Natural killer cell (primary cell): ENCODE results near the gene CADM1. TPM values are rescaled to one million over a fixed set of nuclear protein-coding genes. Genes with fewer than 3 reads are reported as not detected.

ENCODE experiments used
- ATAC-seq, 3 donors: fragments of 150-1000 bp in 2 of 3; fragments of 200-7000 bp in 1 of 3; cut with Tn5 transposase; 1 replicate in 1 of 3; 2 replicates in 2 of 3; pipeline ENCODE4 v1.10.0; 2021; ENCODE audit warnings: mild to moderate bottlenecking in 2 of 3, moderate library complexity in 2 of 3
- DNase-seq, 2 donors: peaks; one replicate each; pipeline versions ENCODE4 v3.0.0 to v3.0.0-alpha.2; 2013 to 2021; ENCODE audit warnings: mixed read lengths in 1 of 2
- H3K27ac ChIP-seq: one replicate; pipeline ENCODE4 v1.5.1; 2013; ENCODE audit warnings: mild to moderate bottlenecking, low read length
- H3K27me3 ChIP-seq: one replicate; pipeline ENCODE4 v1.6.1; 2013; ENCODE audit warnings: low read length; ENCODE audit not compliant: control insufficient read depth, insufficient read depth
- H3K36me3 ChIP-seq: one replicate; pipeline ENCODE4 v1.6.1; 2013; ENCODE audit warnings: low read length; ENCODE audit not compliant: control insufficient read depth, insufficient read depth
- H3K4me1 ChIP-seq: one replicate; pipeline ENCODE4 v1.6.1; 2013; ENCODE audit warnings: low read length; ENCODE audit not compliant: control insufficient read depth, insufficient read depth
- H3K4me3 ChIP-seq: one replicate; pipeline ENCODE4 v1.5.1; 2013; ENCODE audit warnings: low read length
- H3K9me3 ChIP-seq: one replicate; pipeline ENCODE4 v1.6.1; 2013; ENCODE audit warnings: low read length; ENCODE audit not compliant: control insufficient read depth, insufficient read depth
- H3K27ac Mint-ChIP-seq, 2 donors: one replicate each; pipeline ENCODE4 v1.8.0; 2022; ENCODE audit warnings: mild to moderate bottlenecking in 2 of 2, mixed read lengths in 2 of 2, moderate library complexity in 1 of 2
- H3K27me3 Mint-ChIP-seq, 2 donors: one replicate each; pipeline ENCODE4 v1.8.0; 2022; ENCODE audit warnings: low read depth in 2 of 2, mixed read lengths in 2 of 2
- H3K36me3 Mint-ChIP-seq: one replicate; pipeline ENCODE4 v1.8.0; 2022; ENCODE audit warnings: mixed read lengths
- H3K4me1 Mint-ChIP-seq, 2 donors: one replicate each; pipeline ENCODE4 v1.8.0; 2022; ENCODE audit warnings: mixed read lengths in 2 of 2
- H3K4me3 Mint-ChIP-seq: one replicate; pipeline ENCODE4 v1.8.0; 2022; ENCODE audit warnings: mild to moderate bottlenecking, moderate library complexity, mixed read lengths
- H3K9me3 Mint-ChIP-seq, 2 donors: one replicate each; pipeline ENCODE4 v1.8.0; 2022; ENCODE audit warnings: mixed read lengths in 2 of 2
- whole genome bisulfite sequencing: methylation state at CpG from one replicate; pipeline ENCODE4 v1.1.7; 2013; ENCODE audit warnings: missing lambda C conversion rate; ENCODE audit not compliant: insufficient coverage; 5-methylcytosine and 5-hydroxymethylcytosine counted together
- intact Hi-C: fragments of 100-400 bp; cut with micrococcal nuclease; formaldehyde crosslinking; loops from one replicate; pipeline ENCODE4 v1.14.2; 2022
- total RNA-seq, 4 donors: library from RNA; stranded (reverse); fragments of 120-200 nt in 1 of 4; gene quantifications; one replicate each; pipeline versions ENCODE4 v1.2.3 to v1.2.4, GENCODE V29; 2013 to 2022
- TF ChIP-seq, protein P1 (sequence below): fragments of 200-600 bp; IDR thresholded peaks from one replicate; pipeline ENCODE4 v1.8.0; 2022; ENCODE audit warnings: antibody characterized with exemption

CADM1 gene
- total RNA-seq, 3 donors from 2014 or later (not counting 1 experiment from before 2014, with no cell fraction given), result 3.2 to 4.2 (median 3.9) TPM

DNA sequence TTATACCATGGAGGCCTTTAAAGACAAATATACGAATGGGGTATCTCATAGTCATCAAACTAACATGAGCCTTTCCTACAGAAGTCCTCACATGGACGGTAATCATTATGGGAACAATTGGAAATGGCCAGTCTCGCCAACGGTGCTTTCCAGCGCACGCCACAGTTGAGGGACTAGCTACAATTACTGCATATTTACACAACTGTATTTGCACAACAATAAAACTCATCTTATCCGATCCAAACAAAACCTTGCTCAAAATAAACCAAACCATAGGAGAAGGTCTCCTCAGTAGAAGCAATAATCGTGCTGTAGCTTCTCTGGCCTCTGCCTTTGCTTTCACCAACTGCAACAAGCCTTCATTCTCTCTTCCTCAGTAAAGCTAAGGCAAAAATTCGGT is 5.9 kb downstream of the CADM1 start:
- TF ChIP-seq, protein P1, sequence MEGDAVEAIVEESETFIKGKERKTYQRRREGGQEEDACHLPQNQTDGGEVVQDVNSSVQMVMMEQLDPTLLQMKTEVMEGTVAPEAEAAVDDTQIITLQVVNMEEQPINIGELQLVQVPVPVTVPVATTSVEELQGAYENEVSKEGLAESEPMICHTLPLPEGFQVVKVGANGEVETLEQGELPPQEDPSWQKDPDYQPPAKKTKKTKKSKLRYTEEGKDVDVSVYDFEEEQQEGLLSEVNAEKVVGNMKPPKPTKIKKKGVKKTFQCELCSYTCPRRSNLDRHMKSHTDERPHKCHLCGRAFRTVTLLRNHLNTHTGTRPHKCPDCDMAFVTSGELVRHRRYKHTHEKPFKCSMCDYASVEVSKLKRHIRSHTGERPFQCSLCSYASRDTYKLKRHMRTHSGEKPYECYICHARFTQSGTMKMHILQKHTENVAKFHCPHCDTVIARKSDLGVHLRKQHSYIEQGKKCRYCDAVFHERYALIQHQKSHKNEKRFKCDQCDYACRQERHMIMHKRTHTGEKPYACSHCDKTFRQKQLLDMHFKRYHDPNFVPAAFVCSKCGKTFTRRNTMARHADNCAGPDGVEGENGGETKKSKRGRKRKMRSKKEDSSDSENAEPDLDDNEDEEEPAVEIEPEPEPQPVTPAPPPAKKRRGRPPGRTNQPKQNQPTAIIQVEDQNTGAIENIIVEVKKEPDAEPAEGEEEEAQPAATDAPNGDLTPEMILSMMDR, result no peak
- Histone ChIP-seq H3K36me3 (no peaks in the 10 kb centered on the region), H3K9me3 (no peaks in the 10 kb centered on the region), H3K4me1 (peaks cover 11% of the 10 kb centered on the region), H3K27ac (no peak overlapping the region), H3K4me3 (no peak overlapping the region), H3K27me3 (peaks cover 34% of the 10 kb centered on the region)
- intact Hi-C loops, result no loop called here
- 88% methylated on average over 9 of the region's 9 CpGs for WGBS
- Mint-ChIP-seq H3K9me3 (peaks cover 0 to 3% of the 10 kb centered on the region in 2 donors), H3K36me3 (no peaks in the 10 kb centered on the region), H3K4me1 (no peaks in the 10 kb centered on the region), H3K27me3 (peaks cover 16 to 40% of the 10 kb centered on the region in 2 donors), H3K4me3 (no peak overlapping the region), H3K27ac (no peak overlapping the region)
- DNase-seq (no peak), ATAC-seq (no peak)

DNA sequence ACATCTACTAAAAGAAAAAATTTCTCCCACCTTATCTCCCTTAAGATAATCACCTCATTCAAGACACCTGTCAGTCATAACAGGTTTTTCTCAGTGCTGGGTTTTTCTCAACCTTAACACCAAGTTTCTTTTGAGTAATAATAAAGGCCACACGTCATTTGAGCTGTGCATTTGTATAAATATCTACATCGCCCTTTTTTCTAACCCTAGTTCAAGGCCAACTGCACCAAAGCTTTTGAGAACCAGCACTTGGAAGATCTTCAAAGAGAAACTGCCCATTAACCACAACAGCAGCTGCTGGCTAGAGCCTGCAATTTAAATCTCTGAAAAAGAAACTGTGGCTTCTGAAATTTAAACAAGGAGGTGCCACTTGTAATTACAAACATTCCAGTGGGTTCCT is 6.9 kb downstream of the CADM1 start:
- H3K27me3 ChIP-seq, result peaks cover 29% of the 10 kb centered on the region
- DNase-seq, result no peak
- H3K27ac Mint-ChIP-seq, result no peak overlapping the region
- H3K4me3 Mint-ChIP-seq, result no peak overlapping the region
- intact Hi-C loops, result no loop called here
- peaks cover 18 to 40% of the 10 kb centered on the region in 2 donors for H3K27me3 Mint-ChIP-seq
- H3K36me3 ChIP-seq, result no peaks in the 10 kb centered on the region
- 34% methylated on average over 2 of the region's 2 CpGs for WGBS
- no peak overlapping the region for H3K27ac ChIP-seq
- TF ChIP-seq, protein P1, result no peak
- H3K4me3 ChIP-seq, result no peak overlapping the region
- H3K4me1 ChIP-seq, result peaks cover 3% of the 10 kb centered on the region
- H3K36me3 Mint-ChIP-seq, result no peaks in the 10 kb centered on the region
- H3K9me3 ChIP-seq, result no peaks in the 10 kb centered on the region
- no peaks in the 10 kb centered on the region for H3K4me1 Mint-ChIP-seq
- ATAC-seq, result no peak
- peaks cover 0 to 3% of the 10 kb centered on the region in 2 donors for H3K9me3 Mint-ChIP-seq

DNA sequence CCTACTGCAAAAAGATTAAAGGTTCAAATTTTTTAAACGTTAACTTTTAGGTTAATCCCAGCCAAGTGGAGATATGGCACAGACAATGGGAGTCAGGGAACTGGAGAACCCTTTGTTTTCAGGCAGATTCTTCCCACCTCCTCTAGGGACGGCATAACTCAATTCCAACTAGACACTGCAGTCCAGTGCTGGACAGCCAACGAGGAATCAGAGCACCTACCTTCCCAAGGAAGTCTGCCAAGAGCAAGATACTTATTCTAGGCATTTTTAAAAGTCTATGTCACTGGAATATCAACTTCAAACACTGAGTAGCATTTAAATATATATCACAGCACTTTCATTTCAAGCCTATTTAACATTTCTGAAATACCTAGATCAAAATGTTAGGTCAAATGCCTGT is 7.3 kb downstream of the CADM1 start:
- Mint-ChIP-seq H3K36me3 (no peaks in the 10 kb centered on the region), H3K27me3 (peaks cover 18 to 40% of the 10 kb centered on the region in 2 donors), H3K27ac (no peak overlapping the region), H3K4me3 (no peak overlapping the region), H3K9me3 (peaks cover 0 to 3% of the 10 kb centered on the region in 2 donors), H3K4me1 (no peaks in the 10 kb centered on the region)
- WGBS, result 69% methylated on average over 3 of the region's 3 CpGs
- DNase-seq, result no peak
- ATAC-seq, result no peak
- Histone ChIP-seq H3K4me1 (no peaks in the 10 kb centered on the region), H3K27me3 (peaks cover 27% of the 10 kb centered on the region), H3K4me3 (no peak overlapping the region), H3K9me3 (no peaks in the 10 kb centered on the region), H3K27ac (no peak overlapping the region), H3K36me3 (no peaks in the 10 kb centered on the region)
- TF ChIP-seq, protein P1, result no peak
- intact Hi-C loops, result no loop called here

DNA sequence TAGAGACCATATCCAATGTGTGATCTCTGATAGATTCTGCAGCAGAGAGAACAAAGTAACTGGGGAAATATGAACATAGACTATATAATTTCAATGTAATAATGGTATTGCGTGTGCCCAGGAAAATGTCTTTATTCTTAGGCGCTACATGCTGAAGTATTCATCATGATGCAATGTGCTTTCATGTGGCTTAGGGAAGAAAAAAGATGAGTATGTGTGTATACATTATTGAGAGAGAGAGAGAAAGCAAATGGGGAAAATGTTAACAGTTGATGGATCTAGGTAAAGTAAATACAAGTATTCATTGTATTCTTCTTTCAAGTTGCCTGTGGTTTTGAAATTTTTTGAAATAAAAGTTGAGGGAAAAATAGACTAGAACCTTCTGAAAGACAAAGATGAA is 10.3 kb downstream of the CADM1 start:
- peaks cover 30 to 40% of the 10 kb centered on the region in 2 donors for H3K27me3 Mint-ChIP-seq
- H3K4me1 Mint-ChIP-seq, result no peaks in the 10 kb centered on the region
- H3K4me3 Mint-ChIP-seq, result no peak overlapping the region
- H3K36me3 Mint-ChIP-seq, result no peaks in the 10 kb centered on the region
- H3K27ac Mint-ChIP-seq, result no peak overlapping the region
- TF ChIP-seq, protein P1, result no peak
- H3K36me3 ChIP-seq, result no peaks in the 10 kb centered on the region
- H3K4me3 ChIP-seq, result no peak overlapping the region
- H3K4me1 ChIP-seq, result no peaks in the 10 kb centered on the region
- ATAC-seq, result no peak
- intact Hi-C loops, result no loop called here
- no peaks in the 10 kb centered on the region for H3K9me3 ChIP-seq
- H3K9me3 Mint-ChIP-seq, result peaks cover 4 to 8% of the 10 kb centered on the region in 2 donors
- peaks cover under 1% of the 10 kb centered on the region for H3K27me3 ChIP-seq
- no peak overlapping the region for H3K27ac ChIP-seq
- no peak for DNase-seq
- 100% methylated on average over 2 of the region's 2 CpGs for WGBS
